ENCODE results near the gene FFAR3. TPM values are rescaled to one million over a fixed set of nuclear protein-coding genes. Genes with fewer than 3 reads are reported as not detected.

FFAR3 gene
- total RNA-seq, 1 donor from 2014 or later: not detected

Small RNAs within 50 kb of the gene (microRNA-seq; reads per million reads assigned to microRNA genes)
- gene MIR5196: not detected

Other genes with a start within 250 kb of the FFAR3 start
- gene FXYD3, start 242.6 kb upstream of the FFAR3 start, total RNA-seq: 1.3 TPM
- gene LGI4, start 223.4 kb upstream of the FFAR3 start, total RNA-seq: 8.1 TPM
- gene FXYD1, start 219.6 kb upstream of the FFAR3 start, total RNA-seq: 580 TPM
- not detected for gene FXYD7, start 215.2 kb upstream of the FFAR3 start, total RNA-seq
- 20.9 TPM for gene FXYD5, start 203.7 kb upstream of the FFAR3 start, total RNA-seq
- gene FAM187B, start 129.7 kb upstream of the FFAR3 start, total RNA-seq: not detected
- gene LSR, start 109.5 kb upstream of the FFAR3 start, total RNA-seq: 4.5 TPM
- gene USF2, start 89.5 kb upstream of the FFAR3 start, total RNA-seq: 141 TPM
- gene HAMP, start 75.9 kb upstream of the FFAR3 start, total RNA-seq: not detected
- gene MAG, start 66.3 kb upstream of the FFAR3 start, total RNA-seq: not detected
- gene CD22, start 29.3 kb upstream of the FFAR3 start, total RNA-seq: 0.56 TPM
- not detected for gene FFAR1, start 10.6 kb upstream of the FFAR3 start, total RNA-seq
- gene GPR42, start 12.6 kb downstream of the FFAR3 start, total RNA-seq: not detected
- gene FFAR2, start 89.8 kb downstream of the FFAR3 start, total RNA-seq: 0.11 TPM
- gene KRTDAP, start 132.0 kb downstream of the FFAR3 start, total RNA-seq: not detected
- gene DMKN, start 155.2 kb downstream of the FFAR3 start, total RNA-seq: 3.6 TPM
- not detected for gene SBSN, start 169.9 kb downstream of the FFAR3 start, total RNA-seq
- gene GAPDHS, start 175.0 kb downstream of the FFAR3 start, total RNA-seq: not detected
- gene TMEM147, start 187.2 kb downstream of the FFAR3 start, total RNA-seq: 75.7 TPM
- not detected for gene ATP4A, start 205.2 kb downstream of the FFAR3 start, total RNA-seq
- gene PMIS2, start 227.7 kb downstream of the FFAR3 start, total RNA-seq: not detected